ENCODE measurements around the gene BRAT1. TPM values are rescaled to one million over a fixed set of nuclear protein-coding genes. Genes with fewer than 3 reads are reported as not detected.
"Not testable (repeated sequence)": the region's sequence is repeated elsewhere in the genome, so short reads cannot be mapped to it uniquely, and the experiment has no call there.

Gene BRAT1
- total RNA-seq, 1 donor from 2014 or later = 53.0 TPM

DNA sequence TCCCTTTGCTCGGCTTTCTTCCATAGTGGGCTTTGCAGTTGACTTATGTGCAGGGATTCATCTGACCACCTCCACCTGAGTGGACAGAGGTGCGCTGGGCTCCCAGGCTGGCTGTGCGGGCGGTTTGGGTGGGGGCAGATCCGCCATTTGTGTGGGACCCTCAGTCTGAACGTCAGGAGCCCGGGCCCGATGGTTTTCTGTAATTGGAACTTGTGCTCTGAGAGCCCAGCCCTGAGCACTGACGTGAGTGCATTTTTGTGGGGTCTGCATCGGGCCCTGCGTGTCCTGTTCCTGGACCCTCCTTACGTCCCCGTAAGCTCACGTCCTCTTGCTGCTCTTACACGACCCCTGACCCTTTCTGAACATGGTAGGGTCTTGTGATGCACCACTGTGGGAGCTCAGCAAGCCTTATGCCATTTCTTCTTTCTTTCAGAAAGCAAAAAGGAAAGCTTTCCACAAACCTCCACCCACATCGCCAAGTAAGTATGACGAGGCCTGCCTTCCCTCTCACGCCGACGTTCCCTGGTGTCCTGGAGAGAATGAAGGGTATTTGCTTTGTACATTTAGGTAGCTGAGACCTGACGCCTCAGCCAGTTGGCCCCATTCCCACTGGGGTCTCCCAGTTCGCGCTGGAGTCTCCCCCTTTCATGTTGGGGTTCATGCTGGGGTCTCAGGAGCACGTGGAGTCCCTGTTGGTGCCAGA lies 13.3 kb upstream of the BRAT1 start:
- no peak overlapping the region for H3K4me3 ChIP-seq (ENCODE audit: low read depth, low read length)
- no peak for TF ChIP-seq CTCF (conservative IDR thresholded peaks at IDR 0.05; ENCODE audit: low read depth, low read length)
- no peak for DNase-seq (ENCODE audit: low read depth)

GRCh38 chr7:2567679-2568278 lies 12.5 kb upstream of the BRAT1 start:
- H3K4me3 ChIP-seq (ENCODE audit: low read depth, low read length) = no peak overlapping the region
- no peak for TF ChIP-seq CTCF (conservative IDR thresholded peaks at IDR 0.05; ENCODE audit: low read depth, low read length)
- DNase-seq (ENCODE audit: low read depth) = no peak

- TF ChIP-seq CTCF (conservative IDR thresholded peaks at IDR 0.05; ENCODE audit: low read depth, low read length) = no peak
- H3K4me3 ChIP-seq (ENCODE audit: low read depth, low read length) = no peak overlapping the region
- DNase-seq (ENCODE audit: low read depth) = no peak
These were observed 11.8 kb upstream of the BRAT1 start for GRCh38 chr7:2566890-2567678.

DNA sequence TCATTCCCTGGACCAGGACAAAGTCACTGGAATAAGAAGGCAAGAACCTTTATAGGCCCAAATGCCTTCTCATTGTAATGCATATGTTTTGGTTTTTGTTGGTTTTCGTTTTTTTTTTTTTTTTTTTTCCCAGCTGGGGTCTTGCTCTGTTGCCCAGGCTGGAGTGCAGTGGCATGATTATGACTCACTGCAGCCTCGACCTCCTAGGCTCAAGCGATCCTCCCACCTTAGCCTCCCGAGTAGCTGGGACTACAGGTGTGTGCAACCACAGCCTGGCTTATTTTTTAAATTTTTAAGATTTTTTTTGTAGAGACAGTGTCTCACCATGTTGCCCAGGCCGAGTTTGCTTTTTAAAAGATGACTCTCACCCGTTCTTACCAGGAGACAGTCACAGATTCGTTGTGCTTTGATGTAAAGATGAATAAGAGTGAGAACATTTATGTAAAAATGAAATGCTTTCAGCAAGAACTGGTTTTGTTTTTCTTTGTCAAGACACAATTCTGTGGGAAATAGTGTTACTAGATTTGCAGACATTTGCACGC lies 11.1 kb upstream of the BRAT1 start:
- H3K4me3 ChIP-seq (ENCODE audit: low read depth, low read length) = no peak overlapping the region
- no peak for TF ChIP-seq CTCF (conservative IDR thresholded peaks at IDR 0.05; ENCODE audit: low read depth, low read length)
- no peak for DNase-seq (ENCODE audit: low read depth)

DNA sequence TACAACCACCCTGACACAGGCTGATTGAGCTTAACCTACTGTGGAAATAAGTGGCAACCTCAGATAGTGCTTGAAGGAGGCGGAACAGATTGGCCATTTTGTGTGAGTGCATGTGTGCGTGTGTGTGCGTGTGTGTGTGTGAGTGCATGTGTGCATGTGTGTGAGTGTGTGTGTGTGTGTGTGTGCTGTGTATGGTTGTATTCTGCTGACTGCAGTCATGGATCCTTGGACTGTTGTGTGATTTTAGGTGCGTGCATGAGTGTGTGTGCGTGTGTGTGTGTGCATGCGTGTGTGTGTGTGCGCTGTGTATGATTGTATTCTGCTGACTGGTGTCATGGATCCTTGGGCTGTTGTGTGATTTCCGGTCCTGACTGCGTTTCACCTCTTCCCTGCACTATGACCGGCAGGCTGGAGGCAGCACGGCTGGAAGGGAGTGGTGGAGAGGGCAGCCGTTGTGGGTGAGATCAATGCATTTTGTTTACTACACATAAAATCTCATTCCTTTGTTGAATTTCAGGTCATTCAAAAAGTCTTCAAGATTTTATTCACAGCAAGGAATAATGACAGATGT lies 9.7 kb upstream of the BRAT1 start:
- no peak overlapping the region for H3K4me3 ChIP-seq (ENCODE audit: low read depth, low read length)
- TF ChIP-seq CTCF (conservative IDR thresholded peaks at IDR 0.05; ENCODE audit: low read depth, low read length) = no peak
- no peak for DNase-seq (ENCODE audit: low read depth)

- H3K4me3 ChIP-seq (ENCODE audit: low read depth, low read length); DNase-seq (ENCODE audit: low read depth): not testable (repeated sequence)
These were observed 8.6 kb upstream of the BRAT1 start for GRCh38 chr7:2563955-2564354.
